ENCODE measurements around the gene DDC. TPM values are rescaled to one million over a fixed set of nuclear protein-coding genes. Genes with fewer than 3 reads are reported as not detected.
A peak's percentile ranks its signal among the peaks of the same experiment; 100 is the strongest.
"Not testable (repeated sequence)": the region's sequence is repeated elsewhere in the genome, so short reads cannot be mapped to it uniquely, and the experiment has no call there.

DDC gene
- polyA plus RNA-seq, 5 donors, result 7.6 to 17.0 (median 9.3) TPM

- no peak for DNase-seq
Measured at GRCh38 chr7:50555594-50556140, 9.5 kb downstream of the DDC start.

GRCh38 chr7:50554431-50555322, 10.5 kb downstream of the DDC start:
- DNase-seq, result no peak

- DNase-seq, result no peak
Measured at GRCh38 chr7:50553973-50554372, 11.2 kb downstream of the DDC start.

GRCh38 chr7:50552921-50553320, 12.3 kb downstream of the DDC start:
- peak; percentile 36 to 57 for DNase-seq

GRCh38 chr7:50552139-50552538, 13.1 kb downstream of the DDC start:
- peak in 1 of 2 donors; percentile 24 for DNase-seq

GRCh38 chr7:50545613-50546012, 19.6 kb downstream of the DDC start:
- not testable (repeated sequence) for DNase-seq

GRCh38 chr7:50544992-50545391, 20.2 kb downstream of the DDC start:
- no peak for DNase-seq

- DNase-seq, result no peak
Measured at GRCh38 chr7:50543776-50544442, 21.3 kb downstream of the DDC start.

GRCh38 chr7:50542132-50542531, 23.1 kb downstream of the DDC start:
- DNase-seq, result no peak

- no peak for DNase-seq
Measured at GRCh38 chr7:50540785-50541579, 24.2 kb downstream of the DDC start.

GRCh38 chr7:50539725-50540124, 25.5 kb downstream of the DDC start:
- no peak for DNase-seq

GRCh38 chr7:50538478-50538877, 26.7 kb downstream of the DDC start:
- DNase-seq, result no peak

GRCh38 chr7:50537417-50537816, 27.8 kb downstream of the DDC start:
- DNase-seq, result no peak

- DNase-seq, result not testable (repeated sequence)
Measured at GRCh38 chr7:50535291-50535711, 29.9 kb downstream of the DDC start.

GRCh38 chr7:50534690-50535290, 30.4 kb downstream of the DDC start:
- DNase-seq, result no peak

GRCh38 chr7:50533866-50534265, 31.3 kb downstream of the DDC start:
- DNase-seq, result no peak

GRCh38 chr7:50531928-50532327, 33.3 kb downstream of the DDC start:
- no peak for DNase-seq

- no peak for DNase-seq
Measured at GRCh38 chr7:50531401-50531911, 33.7 kb downstream of the DDC start.

GRCh38 chr7:50530766-50531165, 34.4 kb downstream of the DDC start:
- DNase-seq, result no peak

- DNase-seq, result no peak
Measured at GRCh38 chr7:50529093-50529862, 35.9 kb downstream of the DDC start.

All from right lung (tissue), 5 donors.